ENCODE measurements around the gene ARHGEF17. TPM values are rescaled to one million over a fixed set of nuclear protein-coding genes. Genes with fewer than 3 reads are reported as not detected.

Gene ARHGEF17
- total RNA-seq, 1 experiment from 2014 or later, result 22.3 TPM

GRCh38 chr11:73365352-73366264 is 57.5 kb downstream of the ARHGEF17 start:
- no peak overlapping the region for H3K27ac Mint-ChIP-seq (ENCODE audit: unreplicated experiment)
- no peaks in the 10 kb centered on the region for H3K4me1 Mint-ChIP-seq (ENCODE audit: low read depth, unreplicated experiment)
- no peak for DNase-seq
- intact Hi-C loops (cut with micrococcal nuclease; ENCODE audit: unreplicated experiment), result no loop called here
- TF ChIP-seq CTCF (IDR thresholded peaks at IDR 0.05; ENCODE audit: unreplicated experiment), result no peak
- H3K4me3 Mint-ChIP-seq (ENCODE audit: low read depth, unreplicated experiment), result no peak overlapping the region
- CTCF ChIA-PET, result no interaction called here
- peaks cover 18% of the 10 kb centered on the region for H3K36me3 Mint-ChIP-seq (ENCODE audit: insufficient read depth, unreplicated experiment)
- H3K27me3 Mint-ChIP-seq (ENCODE audit: unreplicated experiment), result no peaks in the 10 kb centered on the region
- no peaks in the 10 kb centered on the region for H3K9me3 Mint-ChIP-seq (ENCODE audit: low read depth, unreplicated experiment)
- BruUV-seq (replicated peaks), result no TSS peak

- H3K4me1 Mint-ChIP-seq (ENCODE audit: low read depth, unreplicated experiment), result no peaks in the 10 kb centered on the region
- BruUV-seq (replicated peaks), result no TSS peak
- H3K4me3 Mint-ChIP-seq (ENCODE audit: low read depth, unreplicated experiment), result no peak overlapping the region
- no peaks in the 10 kb centered on the region for H3K27me3 Mint-ChIP-seq (ENCODE audit: unreplicated experiment)
- intact Hi-C loops (cut with micrococcal nuclease; ENCODE audit: unreplicated experiment), result no loop called here
- no peaks in the 10 kb centered on the region for H3K9me3 Mint-ChIP-seq (ENCODE audit: low read depth, unreplicated experiment)
- TF ChIP-seq CTCF (IDR thresholded peaks at IDR 0.05; ENCODE audit: unreplicated experiment), result no peak
- CTCF ChIA-PET, result interaction anchor here (0.6 kb wide), 1 partner anchor 18 kb away, joined by 3 read pairs; no protein-coding TSS in a partner anchor
- DNase-seq, result no peak
- H3K36me3 Mint-ChIP-seq (ENCODE audit: insufficient read depth, unreplicated experiment), result peaks cover 18% of the 10 kb centered on the region
- no peak overlapping the region for H3K27ac Mint-ChIP-seq (ENCODE audit: unreplicated experiment)
Observed at GRCh38 chr11:73366265-73366610, 58.2 kb downstream of the ARHGEF17 start.

GRCh38 chr11:73366953-73367352 is 58.9 kb downstream of the ARHGEF17 start:
- Mint-ChIP-seq H3K27ac (ENCODE audit: unreplicated experiment) (no peak overlapping the region), H3K4me1 (ENCODE audit: low read depth, unreplicated experiment) (no peaks in the 10 kb centered on the region), H3K4me3 (ENCODE audit: low read depth, unreplicated experiment) (no peak overlapping the region), H3K9me3 (ENCODE audit: low read depth, unreplicated experiment) (no peaks in the 10 kb centered on the region), H3K27me3 (ENCODE audit: unreplicated experiment) (no peaks in the 10 kb centered on the region), H3K36me3 (ENCODE audit: insufficient read depth, unreplicated experiment) (peaks cover 18% of the 10 kb centered on the region)
- no peak for DNase-seq
- intact Hi-C loops (cut with micrococcal nuclease; ENCODE audit: unreplicated experiment), result no loop called here
- CTCF ChIA-PET, result interaction anchor here (0.6 kb wide), 2 partner anchors 18 to 1828 kb away, joined by 3 read pairs; no protein-coding TSS in a partner anchor
- no peak for TF ChIP-seq CTCF (IDR thresholded peaks at IDR 0.05; ENCODE audit: unreplicated experiment)
- BruUV-seq (replicated peaks), result no TSS peak

- intact Hi-C loops (cut with micrococcal nuclease; ENCODE audit: unreplicated experiment), result no loop called here
- BruUV-seq (replicated peaks), result no TSS peak
- Mint-ChIP-seq H3K4me3 (ENCODE audit: low read depth, unreplicated experiment) (no peak overlapping the region), H3K27ac (ENCODE audit: unreplicated experiment) (no peak overlapping the region), H3K4me1 (ENCODE audit: low read depth, unreplicated experiment) (no peaks in the 10 kb centered on the region), H3K27me3 (ENCODE audit: unreplicated experiment) (no peaks in the 10 kb centered on the region), H3K36me3 (ENCODE audit: insufficient read depth, unreplicated experiment) (peaks cover 16% of the 10 kb centered on the region), H3K9me3 (ENCODE audit: low read depth, unreplicated experiment) (no peaks in the 10 kb centered on the region)
- TF ChIP-seq CTCF (IDR thresholded peaks at IDR 0.05; ENCODE audit: unreplicated experiment), result no peak
- DNase-seq, result no peak
- CTCF ChIA-PET, result interaction anchor here (0.6 kb wide), 1 partner anchor 1828 kb away, joined by 3 read pairs; no protein-coding TSS in a partner anchor
Observed at GRCh38 chr11:73367482-73368024, 59.5 kb downstream of the ARHGEF17 start.

Measured in Calu3 (cell line).